K562 treated with DMSO at 1 percent for 48 hours (cell line): ENCODE measurements around the gene RAB42. TPM values are rescaled to one million over a fixed set of nuclear protein-coding genes. Genes with fewer than 3 reads are reported as not detected.

Source experiments
- total RNA-seq: library from RNA; unstranded; fragments of 300-600 nt; gene quantifications from 2 replicates; pipeline ENCODE4 v1.2.3, GENCODE V29; 2022; ENCODE audit warnings: low replicate concordance; ENCODE audit errors: extremely low read depth

The RAB42 gene
- total RNA-seq, result not detected in 2 replicates

DNA sequence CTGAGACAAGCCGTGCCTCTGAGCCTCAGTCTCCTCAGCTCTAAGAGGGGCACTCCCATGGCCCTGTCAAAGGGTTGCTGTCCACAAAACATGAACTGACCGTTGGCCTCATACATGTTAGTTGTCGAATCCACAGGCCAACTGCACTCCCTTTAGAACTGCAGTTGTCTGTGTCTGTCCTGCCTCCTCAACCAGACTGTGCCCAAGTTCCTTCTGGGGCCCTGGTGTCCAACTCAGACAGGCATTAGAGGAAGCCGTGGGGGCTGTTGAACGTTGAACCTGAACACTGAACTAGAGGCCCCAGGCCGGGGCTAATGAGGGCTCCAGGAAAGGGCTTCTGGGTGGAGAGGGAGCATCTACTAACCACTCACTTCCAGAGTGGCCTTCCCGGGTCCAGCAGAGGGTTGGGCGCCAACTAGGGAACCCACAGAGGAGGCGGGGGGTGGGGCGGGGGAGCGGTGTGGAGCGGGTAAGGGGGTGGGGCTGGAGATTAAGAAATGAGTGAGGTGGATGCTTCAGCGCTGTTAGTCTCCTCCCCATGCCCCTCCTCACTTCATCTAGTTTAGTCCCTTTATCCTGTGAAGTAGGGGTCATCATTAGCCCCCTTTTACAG lies at the start of gene RAB42:
Gene RAB42, plus strand, starts transcription at position 558 of the 613 bp plus-strand sequence. CDS start 247 bp downstream, outside the sequence.

DNA sequence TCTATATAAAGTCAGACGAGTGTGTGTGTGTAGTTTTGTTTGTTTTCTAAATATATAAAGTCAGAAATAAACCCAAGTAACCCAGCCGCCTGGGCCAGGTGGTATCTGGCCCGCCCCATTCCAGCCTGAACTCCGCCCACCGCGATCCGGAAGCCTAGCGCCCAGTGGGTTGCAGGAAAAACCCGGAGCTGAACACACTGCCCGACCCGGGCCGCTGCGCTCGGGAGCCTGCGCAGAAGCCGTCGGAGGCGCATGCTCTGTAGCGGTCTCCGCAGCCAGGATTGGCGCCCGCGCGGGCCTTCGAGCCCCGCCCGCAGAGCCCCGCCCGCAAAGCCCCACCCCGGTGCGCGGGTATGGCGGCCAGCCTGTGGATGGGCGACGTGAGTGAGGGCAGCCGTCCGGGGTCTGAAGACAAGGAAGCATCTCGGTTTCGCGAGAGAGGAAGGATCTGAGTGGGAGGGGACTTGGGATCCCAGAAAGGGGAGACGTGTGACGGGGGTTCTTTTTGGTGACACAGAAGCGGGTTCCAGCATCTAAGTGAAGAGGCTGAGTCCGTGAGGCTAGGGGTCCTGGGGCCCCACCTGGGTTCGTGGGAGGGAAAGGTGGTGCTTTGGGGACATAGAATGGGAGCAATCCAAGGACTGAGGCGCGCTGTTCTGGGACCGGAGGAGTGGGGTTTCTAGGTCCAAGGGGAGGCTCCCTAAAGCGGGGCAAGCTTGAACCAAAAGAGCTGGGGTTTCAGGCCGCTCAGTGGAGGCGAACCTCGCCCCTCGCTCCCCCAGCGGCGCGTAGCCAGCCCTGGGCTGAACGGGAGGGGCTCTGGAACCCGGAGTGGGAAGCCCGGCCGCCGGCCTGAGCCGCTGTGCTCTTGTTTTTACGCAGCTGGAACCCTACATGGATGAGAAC lies 39.1 kb upstream of the RAB42 start, which contains the start of gene TRNAU1AP:
Gene TRNAU1AP, plus strand, starts transcription at position 328 of the 906 bp plus-strand sequence. Its CDS starts 26 bp downstream, at position 354.

GRCh38 chr1:28642847-28643635 lies 51.0 kb downstream of the RAB42 start, which contains the start of gene TAF12:
Gene TAF12, minus strand, starts transcription at chr1:28643067. Its CDS starts 20,986 bp downstream, at chr1:28622081.

Other genes with a start within 250 kb of the RAB42 start
- not detected in 2 replicates for gene PHACTR4, start 222.5 kb upstream of the RAB42 start, total RNA-seq
- gene RCC1, start 86.2 kb upstream of the RAB42 start, total RNA-seq, result 959 TPM in 1 of 2 replicates, not detected in the other
- not detected in 2 replicates for gene TRNAU1AP, start 39.2 kb upstream of the RAB42 start, total RNA-seq
- gene TAF12, start 50.8 kb downstream of the RAB42 start, total RNA-seq, result not detected in 2 replicates
- not detected in 2 replicates for gene RNU11, start 56.3 kb downstream of the RAB42 start, total RNA-seq
- gene GMEB1, start 76.5 kb downstream of the RAB42 start, total RNA-seq, result not detected in 2 replicates
- gene YTHDF2, start 144.7 kb downstream of the RAB42 start, total RNA-seq, result not detected in 2 replicates
- not detected in 2 replicates for gene OPRD1, start 219.9 kb downstream of the RAB42 start, total RNA-seq